C4-2B (cell line): ENCODE measurements around the gene PDIA4.

Source experiments
- ZFX ChIP-seq: fragments of 450-650 bp; IDR thresholded peaks from 2 replicates; pipeline ENCODE4 v1.6.1; 2017
- TF ChIP-seq, protein P1 (sequence below): fragments of 450-650 bp; conservative IDR thresholded peaks from 2 replicates; pipeline ENCODE4 v1.5.1; 2017; ENCODE audit warnings: mild to moderate bottlenecking

DNA sequence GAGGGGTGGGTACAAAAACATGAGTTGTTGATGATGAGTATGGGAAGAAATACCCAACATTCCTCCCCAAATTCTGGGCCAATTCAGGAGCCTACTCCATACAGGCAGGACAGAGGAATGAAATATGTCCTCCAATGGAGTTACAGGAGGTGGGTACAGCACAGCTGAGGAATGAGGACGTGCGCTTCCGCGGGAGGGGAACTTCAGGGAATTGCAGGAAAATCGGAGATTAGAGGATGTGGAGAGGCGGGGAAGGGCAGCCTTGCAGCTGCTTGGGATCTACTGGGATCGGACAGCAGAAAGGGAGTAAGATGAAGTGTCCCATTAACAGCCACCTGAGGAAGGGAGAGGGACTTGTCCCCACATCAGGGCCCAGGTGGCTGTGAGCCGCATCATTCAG lies 50.2 kb downstream of the PDIA4 start:
- TF ChIP-seq, protein P1, sequence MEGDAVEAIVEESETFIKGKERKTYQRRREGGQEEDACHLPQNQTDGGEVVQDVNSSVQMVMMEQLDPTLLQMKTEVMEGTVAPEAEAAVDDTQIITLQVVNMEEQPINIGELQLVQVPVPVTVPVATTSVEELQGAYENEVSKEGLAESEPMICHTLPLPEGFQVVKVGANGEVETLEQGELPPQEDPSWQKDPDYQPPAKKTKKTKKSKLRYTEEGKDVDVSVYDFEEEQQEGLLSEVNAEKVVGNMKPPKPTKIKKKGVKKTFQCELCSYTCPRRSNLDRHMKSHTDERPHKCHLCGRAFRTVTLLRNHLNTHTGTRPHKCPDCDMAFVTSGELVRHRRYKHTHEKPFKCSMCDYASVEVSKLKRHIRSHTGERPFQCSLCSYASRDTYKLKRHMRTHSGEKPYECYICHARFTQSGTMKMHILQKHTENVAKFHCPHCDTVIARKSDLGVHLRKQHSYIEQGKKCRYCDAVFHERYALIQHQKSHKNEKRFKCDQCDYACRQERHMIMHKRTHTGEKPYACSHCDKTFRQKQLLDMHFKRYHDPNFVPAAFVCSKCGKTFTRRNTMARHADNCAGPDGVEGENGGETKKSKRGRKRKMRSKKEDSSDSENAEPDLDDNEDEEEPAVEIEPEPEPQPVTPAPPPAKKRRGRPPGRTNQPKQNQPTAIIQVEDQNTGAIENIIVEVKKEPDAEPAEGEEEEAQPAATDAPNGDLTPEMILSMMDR, result no peak
- TF ChIP-seq ZFX, result no peak
